Dermis microvascular lymphatic vessel endothelial cell (primary cell): Measurements from ENCODE around the gene SASH3. TPM values are rescaled to one million over a fixed set of nuclear protein-coding genes. Genes with fewer than 3 reads are reported as not detected.

Experiments
- DNase-seq, 2 donors: peaks; one replicate each; pipeline versions ENCODE4 v3.0.0 to v3.0.0-alpha.2; 2010; ENCODE audit warnings: low read depth in 2 of 2
- total RNA-seq: library from RNA; depleted of rRNA; stranded (reverse); fragments of >200 nt; gene quantifications from 2 replicates; pipeline ENCODE4 v1.2.1, GENCODE V29; 2014

Gene SASH3
- total RNA-seq, 1 donor from 2014 or later: not detected

- no peak for DNase-seq
These were observed 29.4 kb downstream of the SASH3 start for GRCh38 chrX:129808829-129809796.

- DNase-seq: no peak
These were observed 34.1 kb downstream of the SASH3 start for GRCh38 chrX:129813662-129814368.

DNA sequence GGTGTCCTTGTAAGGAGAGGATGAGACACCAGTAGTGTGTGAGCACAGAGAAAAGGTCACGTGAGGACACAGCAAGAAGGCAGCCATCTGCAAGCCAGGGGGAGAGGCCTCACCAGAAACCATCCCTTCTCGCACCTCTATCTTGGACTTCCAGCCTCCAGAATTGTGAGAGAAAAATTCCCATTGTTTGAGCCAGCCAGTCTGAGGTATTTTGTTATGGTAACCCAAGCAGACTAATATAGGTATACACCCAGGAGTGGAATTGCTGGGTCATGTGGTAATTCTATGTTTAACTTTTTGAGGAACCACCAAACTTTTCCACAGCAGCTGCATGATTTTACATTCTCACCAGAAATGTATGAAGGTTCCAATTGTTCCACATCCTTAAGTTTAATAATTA, 38.4 kb downstream of the SASH3 start:
- DNase-seq: no peak

DNA sequence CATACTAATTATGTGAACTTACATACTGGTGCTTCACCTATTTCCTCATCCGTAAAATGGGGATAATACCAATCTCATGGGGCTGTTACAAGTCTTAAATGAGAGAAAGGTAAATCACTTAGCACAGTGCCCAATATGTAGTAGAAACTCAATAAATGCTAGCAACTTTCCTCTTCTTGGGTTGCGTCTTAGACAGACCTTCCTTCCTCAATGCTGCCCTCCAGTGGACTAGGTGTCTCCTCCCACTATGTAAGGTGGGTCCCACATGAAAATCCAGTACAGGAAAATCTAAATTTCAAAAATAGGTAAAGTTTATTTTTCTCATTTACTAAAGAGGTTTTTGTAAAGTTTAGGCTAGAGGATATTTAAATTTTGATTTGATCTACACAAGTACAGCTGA, 43.4 kb downstream of the SASH3 start:
- DNase-seq: peak in 1 of 2 donors; percentile 48

- no peak for DNase-seq
These were observed 43.8 kb downstream of the SASH3 start for GRCh38 chrX:129823522-129823921.

- DNase-seq: no peak
These were observed 44.9 kb downstream of the SASH3 start for GRCh38 chrX:129824620-129825019.

GRCh38 chrX:129825746-129826505, 46.2 kb downstream of the SASH3 start:
- DNase-seq: no peak

DNA sequence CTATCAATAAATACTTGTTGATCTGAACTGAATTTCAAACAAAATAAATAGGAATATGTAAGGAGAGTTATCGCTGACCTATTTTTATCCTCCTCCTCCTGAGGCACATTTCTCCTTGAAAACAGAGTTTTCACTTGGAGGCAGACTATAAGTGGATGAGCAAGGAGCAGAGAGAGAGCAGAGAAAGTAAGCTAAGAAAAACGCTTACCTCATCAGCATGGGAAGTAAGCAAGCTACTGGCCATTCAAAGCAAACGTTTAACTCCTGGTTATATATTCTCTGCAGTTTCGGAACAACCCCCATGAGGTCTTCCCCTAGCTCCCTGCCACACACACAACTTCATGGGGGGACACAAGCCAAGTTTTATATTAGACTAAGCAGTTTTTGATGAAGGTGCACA, 50.7 kb downstream of the SASH3 start:
- DNase-seq: no peak

GRCh38 chrX:129831091-129831885, 51.5 kb downstream of the SASH3 start:
- DNase-seq: no peak

GRCh38 chrX:129833153-129833990, 53.6 kb downstream of the SASH3 start:
- DNase-seq: no peak

DNA sequence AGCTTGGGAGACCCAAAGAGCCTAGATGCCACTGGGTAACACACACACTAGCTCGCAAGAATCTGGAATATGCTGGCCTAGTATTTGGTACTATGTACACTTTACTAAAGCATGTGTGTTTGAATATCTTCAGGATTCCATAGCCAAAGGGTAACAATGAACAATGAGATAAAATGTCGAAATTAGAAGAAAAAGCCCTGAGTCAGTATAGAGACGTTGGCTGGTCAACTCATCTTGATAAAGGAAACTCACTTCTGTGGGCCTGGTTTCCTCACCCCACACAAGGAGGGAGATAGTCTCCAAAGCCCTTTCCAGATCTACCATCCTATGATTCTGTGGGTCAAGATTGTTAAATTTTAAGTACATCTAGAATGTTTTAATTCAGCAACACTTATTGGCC, 57.1 kb downstream of the SASH3 start:
- DNase-seq: no peak

DNA sequence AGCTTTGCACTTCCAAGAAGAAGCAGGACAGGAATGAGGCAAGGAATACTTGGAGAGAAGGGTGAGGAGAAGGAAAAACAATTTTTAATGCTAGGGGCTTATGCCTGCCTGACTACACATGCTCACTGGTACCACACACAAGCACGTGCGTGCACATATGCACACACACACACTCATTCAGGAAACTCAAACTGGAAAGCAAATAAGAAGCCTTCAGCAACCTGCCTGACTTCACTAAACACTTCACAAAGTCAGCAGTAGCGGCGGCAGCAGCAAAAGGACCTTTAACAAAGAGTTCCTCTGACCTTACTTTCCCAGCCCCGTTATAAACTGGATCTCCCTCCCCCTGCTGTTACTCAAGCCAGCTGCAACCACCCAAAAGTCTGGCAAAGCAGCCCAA, 60.6 kb downstream of the SASH3 start:
- peak in 1 of 2 donors; percentile 1 for DNase-seq

DNA sequence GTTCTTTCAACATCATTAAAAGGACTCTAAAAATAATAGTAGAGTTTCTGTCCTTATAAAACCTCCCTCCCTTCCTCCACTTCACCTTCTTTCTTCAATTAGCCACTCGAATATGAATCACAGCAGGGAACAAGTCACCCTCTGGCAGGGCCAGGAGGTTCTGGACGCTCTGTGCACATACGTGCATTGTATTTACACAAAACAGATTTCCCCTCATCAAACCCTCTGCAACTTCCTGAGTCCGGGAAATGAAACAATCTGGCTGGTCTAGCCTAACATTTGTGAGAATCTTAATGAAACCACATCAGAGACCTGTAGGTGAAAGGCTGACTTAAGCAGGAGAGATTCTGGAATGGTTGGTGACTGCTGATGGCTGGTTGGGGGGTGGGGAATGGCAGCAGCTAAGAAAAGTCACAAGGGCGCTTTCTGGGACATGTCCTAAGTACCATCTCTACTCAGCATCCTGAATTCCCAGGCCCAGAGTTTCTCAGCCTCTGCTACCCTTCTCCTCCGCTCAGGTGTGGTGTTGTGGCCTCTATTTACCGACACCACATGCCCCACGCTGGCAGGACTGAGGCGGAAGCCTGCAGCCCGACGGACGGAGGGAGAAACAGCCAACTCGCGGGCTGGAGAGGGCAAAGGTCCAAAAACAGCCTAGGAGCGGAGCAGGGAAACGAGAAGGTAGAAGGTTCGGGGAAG, 62.9 kb downstream of the SASH3 start:
- DNase-seq: peak in 1 of 2 donors; percentile 43

DNA sequence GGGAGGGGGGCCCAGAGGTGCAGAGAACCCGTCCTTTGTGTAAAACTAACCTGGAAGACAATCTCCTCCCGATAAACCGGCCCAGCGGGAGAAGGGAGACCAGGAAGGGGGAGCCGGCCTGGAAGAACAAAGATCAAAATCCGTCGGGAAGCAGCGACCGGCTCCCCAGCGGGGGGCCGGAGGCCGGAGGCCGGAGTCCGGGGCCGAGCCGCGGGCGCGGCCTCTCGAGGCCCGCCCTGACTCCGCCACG, 63.4 kb downstream of the SASH3 start:
- DNase-seq: no peak

DNA sequence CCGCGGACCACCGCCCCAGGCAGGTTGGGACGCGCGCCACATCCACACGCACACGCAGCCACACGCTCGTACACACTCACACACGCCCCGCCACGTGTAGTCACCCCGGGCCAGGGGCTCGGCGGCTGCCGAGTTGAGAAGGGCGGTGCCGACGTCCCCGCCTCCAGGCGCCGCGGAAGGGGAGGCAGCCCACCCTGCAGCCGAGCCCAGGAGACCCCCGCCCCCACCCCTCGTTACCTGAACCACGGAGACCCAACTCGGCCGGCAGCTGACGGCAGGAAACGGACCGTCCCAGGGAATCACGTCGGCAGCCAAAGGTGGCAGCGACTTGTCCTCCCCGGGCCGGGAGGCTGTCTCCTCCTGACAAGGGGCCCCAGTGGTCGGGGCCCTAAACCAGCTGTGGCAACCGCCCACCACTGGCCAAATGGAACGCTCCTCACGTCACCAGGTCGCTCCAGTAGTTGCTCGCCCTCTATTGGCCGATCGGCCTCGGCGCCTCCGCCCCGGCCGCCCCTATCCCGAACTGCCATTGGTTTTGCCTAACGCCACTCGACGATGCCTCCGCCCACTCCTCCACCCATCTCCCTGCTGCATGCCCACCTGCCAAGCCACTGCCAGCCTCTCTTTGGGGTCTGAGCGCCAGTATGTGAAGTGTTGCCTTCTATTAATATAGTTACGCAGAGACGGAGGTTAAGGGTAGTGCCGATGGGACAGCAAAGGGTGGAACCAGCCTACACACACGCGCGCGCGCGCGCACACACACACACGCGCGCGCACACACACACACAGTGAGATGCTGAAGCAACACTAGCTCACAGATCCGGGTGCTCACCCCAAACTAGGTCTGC, 63.9 kb downstream of the SASH3 start, which contains the start of gene ZDHHC9:
ZDHHC9 (minus strand) TSS at position 428 of the 848 bp plus-strand sequence. CDS start 1,941 bp downstream, outside the sequence.
- DNase-seq: peak; percentile 73 to 90
